PFSK-1 (cell line): ENCODE data around the gene HSCB.

ENCODE experiments used
- POLR2AphosphoS5 ChIP-seq: IDR thresholded peaks from 2 replicates; pipeline ENCODE4 v1.6.1; 2012; ENCODE audit warnings: low read depth, mild to moderate bottlenecking, control low read depth, low read length, moderate library complexity
- SIN3A ChIP-seq: IDR thresholded peaks from 2 replicates; pipeline ENCODE4 v1.6.1; 2012; ENCODE audit warnings: mild to moderate bottlenecking, low read length, moderate library complexity, borderline replicate concordance; ENCODE audit not compliant: insufficient read depth
- TAF1 ChIP-seq: IDR thresholded peaks from 2 replicates; pipeline ENCODE4 v1.6.1; 2012; ENCODE audit warnings: low read length, control low read depth, borderline replicate concordance; ENCODE audit not compliant: insufficient read depth

DNA sequence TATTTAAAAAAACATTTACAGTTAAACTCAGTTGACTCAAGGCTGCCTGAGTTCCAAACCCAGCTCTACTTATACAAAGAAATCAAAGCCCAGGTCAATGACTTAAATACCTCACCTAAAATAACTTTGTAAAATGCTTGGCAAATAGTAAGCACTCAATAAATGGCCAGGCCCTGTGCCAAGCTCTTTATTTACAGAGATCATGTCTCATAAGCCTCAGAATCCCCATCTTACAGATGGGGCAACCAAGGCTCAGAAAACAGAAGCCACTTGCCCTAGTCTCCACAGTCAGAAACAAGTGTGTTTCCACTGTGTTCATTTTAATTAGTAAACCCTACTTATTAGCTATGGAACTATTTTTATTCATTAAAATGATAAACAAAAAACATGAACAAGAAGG is 31.7 kb upstream of the HSCB start:
- TF ChIP-seq POLR2AphosphoS5 (no peak), SIN3A (no peak), TAF1 (no peak)
